ENCODE data around the gene SFXN5.

The SFXN5 gene

GRCh38 chr2:72972352-72973136, 99.0 kb downstream of the SFXN5 start:
- no peak for DNase-seq

- DNase-seq, result no peak
These were observed 100.5 kb downstream of the SFXN5 start for GRCh38 chr2:72971036-72971435.

GRCh38 chr2:72969706-72970105, 101.8 kb downstream of the SFXN5 start:
- DNase-seq, result no peak

GRCh38 chr2:72968286-72968685, 103.2 kb downstream of the SFXN5 start:
- no peak for DNase-seq

GRCh38 chr2:72965770-72966450, 105.6 kb downstream of the SFXN5 start:
- no peak for DNase-seq

DNA sequence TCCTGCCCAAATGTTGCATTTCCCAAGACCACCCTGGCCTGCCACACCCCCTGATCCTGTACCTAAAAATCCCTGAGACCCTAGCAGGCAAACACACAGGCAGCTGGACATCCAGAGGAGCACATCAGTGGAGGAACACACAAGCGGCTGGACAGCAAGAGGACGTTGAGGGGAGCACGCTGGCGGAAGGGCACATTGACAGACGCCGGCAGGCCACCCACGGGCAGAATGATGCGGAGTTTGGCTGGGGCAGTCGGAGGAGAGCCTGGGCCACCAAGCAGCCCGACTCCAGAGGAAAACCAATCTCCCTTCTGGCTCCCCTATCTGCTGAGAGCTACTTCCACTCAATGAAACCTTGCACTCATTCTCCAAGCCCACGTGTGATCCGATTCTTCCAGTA, 106.5 kb downstream of the SFXN5 start:
- no peak for DNase-seq

- no peak for DNase-seq
These were observed 107.4 kb downstream of the SFXN5 start for GRCh38 chr2:72964146-72964525.

DNA sequence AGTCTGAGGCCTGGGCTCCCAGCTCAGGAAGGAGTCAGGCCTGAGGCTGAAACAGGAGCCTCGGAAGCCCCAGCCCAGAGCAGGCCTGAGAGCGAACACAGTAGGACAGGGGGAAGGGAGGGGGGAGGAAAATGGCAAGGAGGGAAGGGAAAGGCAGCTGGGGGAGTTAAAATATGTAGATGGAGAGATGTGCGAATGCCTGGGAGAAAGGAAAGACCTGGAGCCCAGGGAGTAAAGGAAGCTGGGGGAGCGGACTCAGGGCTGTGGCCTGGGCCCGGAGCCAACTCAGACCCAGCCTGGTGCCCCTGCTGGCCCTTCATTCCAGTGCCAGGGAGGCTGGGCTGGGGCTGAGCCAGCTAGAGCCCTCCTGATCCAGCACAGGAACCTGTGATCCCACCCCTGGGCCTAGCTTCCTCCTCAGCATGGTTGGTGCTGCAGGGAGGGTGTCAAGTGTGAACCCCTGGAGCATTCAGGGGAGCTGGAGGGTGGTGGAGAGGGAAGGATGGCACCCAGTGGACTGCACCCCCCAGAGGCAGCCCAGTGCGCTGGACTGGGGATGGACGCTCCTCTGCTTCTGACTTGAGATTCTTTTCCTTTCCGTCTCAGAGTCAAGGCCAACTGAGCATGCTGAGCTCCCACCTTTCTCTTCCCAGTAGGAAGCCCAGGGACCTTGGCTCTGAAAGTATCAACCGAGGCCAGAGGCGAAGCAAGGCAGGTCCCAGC, 107.9 kb downstream of the SFXN5 start:
- DNase-seq, result no peak

GRCh38 chr2:72962911-72963310, 108.6 kb downstream of the SFXN5 start:
- no peak for DNase-seq

GRCh38 chr2:72961853-72962468, 109.6 kb downstream of the SFXN5 start:
- no peak for DNase-seq

- no peak for DNase-seq
These were observed 110.3 kb downstream of the SFXN5 start for GRCh38 chr2:72961036-72961720.

GRCh38 chr2:72959995-72960981, 111.2 kb downstream of the SFXN5 start:
- no peak for DNase-seq

- no peak for DNase-seq
These were observed 112.0 kb downstream of the SFXN5 start for GRCh38 chr2:72959554-72959953.

GRCh38 chr2:72958542-72959385, 112.7 kb downstream of the SFXN5 start:
- no peak for DNase-seq

DNA sequence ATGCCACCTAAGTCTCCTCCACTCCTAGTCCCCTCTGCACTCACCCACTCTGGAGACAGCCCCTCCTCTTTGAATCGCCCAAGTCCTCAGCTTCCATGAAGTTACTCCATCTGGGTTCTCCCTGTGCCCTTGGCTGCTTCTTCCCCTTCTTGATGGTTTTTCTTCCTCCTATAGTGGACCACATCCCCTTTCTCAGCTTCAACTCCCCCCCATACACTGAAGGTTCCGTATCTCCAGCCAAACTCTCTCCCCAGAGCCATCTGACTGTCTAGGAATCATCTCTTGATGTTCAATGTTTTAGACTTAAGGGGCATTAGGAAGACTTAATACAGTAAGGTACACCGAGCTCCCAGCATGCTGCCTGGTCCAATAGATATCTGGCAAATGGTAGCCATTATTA, 114.6 kb downstream of the SFXN5 start:
- DNase-seq, result no peak

GRCh38 chr2:72956050-72956395, 115.5 kb downstream of the SFXN5 start:
- no peak for DNase-seq

- DNase-seq, result no peak
These were observed 116.1 kb downstream of the SFXN5 start for GRCh38 chr2:72955228-72956049.

DNA sequence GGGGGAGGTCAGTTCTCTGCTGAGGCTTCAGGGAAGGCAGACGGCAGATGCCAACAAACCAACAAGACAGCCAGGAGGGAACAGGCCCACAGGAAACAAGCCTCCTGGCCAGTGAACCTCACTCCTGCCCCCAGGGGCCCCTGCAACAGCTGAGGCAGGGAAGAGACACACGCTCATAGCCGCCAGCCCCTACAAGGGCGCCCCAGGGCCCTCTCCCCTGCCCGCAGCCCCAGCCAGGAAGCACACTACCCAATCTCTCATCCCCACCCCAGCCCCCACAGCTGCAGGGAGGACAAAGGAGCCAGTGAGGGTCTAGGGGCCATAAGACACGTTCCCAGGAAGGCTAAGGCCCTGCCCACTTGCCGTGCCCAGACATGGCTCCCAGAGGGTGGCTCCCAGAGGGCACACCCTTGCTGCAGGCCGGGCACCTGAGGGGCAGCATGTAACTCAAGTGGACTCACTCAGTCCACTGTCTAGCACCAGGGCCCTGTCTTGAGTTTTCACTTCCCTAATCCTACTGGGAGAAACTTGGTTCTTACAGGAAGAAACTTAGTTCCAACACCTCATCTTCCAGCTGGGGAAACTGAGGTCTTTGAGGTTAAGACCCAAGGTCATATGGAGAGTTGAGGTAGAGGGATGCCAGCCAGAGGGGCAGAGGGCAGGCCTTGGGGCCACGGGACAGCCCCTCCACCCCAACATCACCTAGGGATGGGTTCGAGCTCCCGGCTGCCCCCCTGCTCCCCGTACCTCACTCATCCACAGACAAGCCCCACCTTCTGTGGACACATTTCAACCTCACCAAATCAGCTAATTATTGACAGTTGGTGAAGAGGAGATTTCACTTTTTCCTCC, 116.9 kb downstream of the SFXN5 start:
- no peak for DNase-seq

DNA sequence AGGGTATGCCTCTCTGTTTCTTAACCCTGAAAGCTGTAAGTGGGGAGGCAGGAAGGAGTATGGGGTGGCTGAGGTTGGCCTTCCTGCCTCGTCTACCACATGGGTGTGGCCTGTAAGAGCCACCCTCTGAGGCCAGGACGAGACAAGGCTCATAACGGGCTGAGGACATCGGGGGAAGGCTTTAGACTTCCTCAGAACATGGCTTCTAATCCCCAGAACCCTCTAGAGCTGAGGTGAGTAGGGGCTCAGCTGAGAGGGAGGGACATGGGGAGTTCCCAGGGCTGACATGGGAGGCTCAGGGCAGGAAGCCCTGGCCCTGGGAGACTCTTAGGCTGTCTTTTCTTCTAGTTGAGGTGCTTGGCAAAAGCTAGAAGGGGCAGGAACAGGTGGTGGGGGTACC, 117.5 kb downstream of the SFXN5 start:
- DNase-seq, result no peak
